Osteocyte (in vitro differentiated cells): ENCODE data around the gene IGF2. TPM values are rescaled to one million over a fixed set of nuclear protein-coding genes. Genes with fewer than 3 reads are reported as not detected.

Experiments used
- DNase-seq: peaks from one replicate; pipeline ENCODE4 v3.0.0; 2021; ENCODE audit warnings: mixed read lengths; ENCODE audit not compliant: unreplicated experiment; ENCODE audit errors: extremely low spot score
- H3K27ac Mint-ChIP-seq: one replicate; pipeline ENCODE4 v1.8.0; 2021; ENCODE audit warnings: mild to moderate bottlenecking, mixed read lengths; ENCODE audit not compliant: unreplicated experiment
- H3K27me3 Mint-ChIP-seq: one replicate; pipeline ENCODE4 v1.8.0; 2021; ENCODE audit warnings: mixed read lengths; ENCODE audit not compliant: unreplicated experiment
- H3K36me3 Mint-ChIP-seq: one replicate; pipeline ENCODE4 v1.8.0; 2021; ENCODE audit warnings: mixed read lengths; ENCODE audit not compliant: unreplicated experiment
- H3K4me1 Mint-ChIP-seq: one replicate; pipeline ENCODE4 v1.8.0; 2021; ENCODE audit warnings: mixed read lengths; ENCODE audit not compliant: unreplicated experiment
- H3K4me3 Mint-ChIP-seq: one replicate; pipeline ENCODE4 v1.8.0; 2021; ENCODE audit warnings: mild to moderate bottlenecking, moderate library complexity, mixed read lengths; ENCODE audit not compliant: unreplicated experiment
- H3K9me3 Mint-ChIP-seq: one replicate; pipeline ENCODE4 v1.8.0; 2021; ENCODE audit warnings: mixed read lengths; ENCODE audit not compliant: unreplicated experiment
- total RNA-seq: library from RNA; stranded (reverse); gene quantifications from 2 replicates; pipeline ENCODE4 v1.2.1, GENCODE V29; 2021
- TF ChIP-seq, protein P1 (sequence below): fragments of 200-600 bp; sonication (generic); IDR thresholded peaks from 2 replicates; pipeline ENCODE4 v1.5.0; 2021; ENCODE audit warnings: antibody characterized with exemption, mild to moderate bottlenecking, moderate library complexity

The IGF2 gene
- total RNA-seq, 1 donor from 2014 or later: 590 TPM

DNA sequence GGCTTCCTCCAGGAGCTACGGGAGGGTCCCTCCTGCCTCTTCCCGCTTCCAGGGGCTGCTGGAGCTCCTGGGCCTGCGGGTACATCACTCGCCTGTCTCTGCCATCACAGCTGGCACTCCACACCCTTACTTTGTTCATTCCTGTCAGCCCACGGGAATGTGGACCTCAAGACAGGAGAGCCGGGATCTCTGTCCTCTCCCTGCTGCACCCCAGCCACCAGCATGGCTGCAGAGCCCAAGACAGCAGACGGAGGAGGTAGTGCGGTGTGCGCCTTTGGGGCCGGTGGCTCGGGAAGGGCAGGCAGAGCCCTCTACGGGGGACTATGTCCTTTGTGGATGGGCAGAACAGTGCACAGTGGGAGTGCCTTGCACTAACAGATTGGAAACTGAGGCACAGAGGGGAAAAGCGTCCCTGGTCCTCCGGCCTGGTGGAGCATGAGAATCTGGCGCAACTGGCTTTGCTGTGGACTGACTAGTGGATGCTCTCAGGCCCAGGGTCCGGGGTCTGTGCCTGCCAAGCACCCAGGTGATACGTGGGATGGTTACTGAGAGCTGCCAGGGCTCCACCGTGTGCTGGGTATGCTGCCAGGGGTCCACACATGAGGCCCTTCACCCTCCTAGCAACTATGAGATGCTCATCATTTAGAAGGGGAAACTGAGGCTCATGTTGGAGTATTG lies 47.3 kb downstream of the IGF2 start:
- Mint-ChIP-seq H3K4me1 (peaks cover 35% of the 10 kb centered on the region), H3K9me3 (no peaks in the 10 kb centered on the region), H3K4me3 (no peak overlapping the region), H3K36me3 (no peaks in the 10 kb centered on the region), H3K27ac (no peak overlapping the region), H3K27me3 (no peaks in the 10 kb centered on the region)
- no peak for DNase-seq
- TF ChIP-seq, protein P1, sequence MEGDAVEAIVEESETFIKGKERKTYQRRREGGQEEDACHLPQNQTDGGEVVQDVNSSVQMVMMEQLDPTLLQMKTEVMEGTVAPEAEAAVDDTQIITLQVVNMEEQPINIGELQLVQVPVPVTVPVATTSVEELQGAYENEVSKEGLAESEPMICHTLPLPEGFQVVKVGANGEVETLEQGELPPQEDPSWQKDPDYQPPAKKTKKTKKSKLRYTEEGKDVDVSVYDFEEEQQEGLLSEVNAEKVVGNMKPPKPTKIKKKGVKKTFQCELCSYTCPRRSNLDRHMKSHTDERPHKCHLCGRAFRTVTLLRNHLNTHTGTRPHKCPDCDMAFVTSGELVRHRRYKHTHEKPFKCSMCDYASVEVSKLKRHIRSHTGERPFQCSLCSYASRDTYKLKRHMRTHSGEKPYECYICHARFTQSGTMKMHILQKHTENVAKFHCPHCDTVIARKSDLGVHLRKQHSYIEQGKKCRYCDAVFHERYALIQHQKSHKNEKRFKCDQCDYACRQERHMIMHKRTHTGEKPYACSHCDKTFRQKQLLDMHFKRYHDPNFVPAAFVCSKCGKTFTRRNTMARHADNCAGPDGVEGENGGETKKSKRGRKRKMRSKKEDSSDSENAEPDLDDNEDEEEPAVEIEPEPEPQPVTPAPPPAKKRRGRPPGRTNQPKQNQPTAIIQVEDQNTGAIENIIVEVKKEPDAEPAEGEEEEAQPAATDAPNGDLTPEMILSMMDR: no peak

DNA sequence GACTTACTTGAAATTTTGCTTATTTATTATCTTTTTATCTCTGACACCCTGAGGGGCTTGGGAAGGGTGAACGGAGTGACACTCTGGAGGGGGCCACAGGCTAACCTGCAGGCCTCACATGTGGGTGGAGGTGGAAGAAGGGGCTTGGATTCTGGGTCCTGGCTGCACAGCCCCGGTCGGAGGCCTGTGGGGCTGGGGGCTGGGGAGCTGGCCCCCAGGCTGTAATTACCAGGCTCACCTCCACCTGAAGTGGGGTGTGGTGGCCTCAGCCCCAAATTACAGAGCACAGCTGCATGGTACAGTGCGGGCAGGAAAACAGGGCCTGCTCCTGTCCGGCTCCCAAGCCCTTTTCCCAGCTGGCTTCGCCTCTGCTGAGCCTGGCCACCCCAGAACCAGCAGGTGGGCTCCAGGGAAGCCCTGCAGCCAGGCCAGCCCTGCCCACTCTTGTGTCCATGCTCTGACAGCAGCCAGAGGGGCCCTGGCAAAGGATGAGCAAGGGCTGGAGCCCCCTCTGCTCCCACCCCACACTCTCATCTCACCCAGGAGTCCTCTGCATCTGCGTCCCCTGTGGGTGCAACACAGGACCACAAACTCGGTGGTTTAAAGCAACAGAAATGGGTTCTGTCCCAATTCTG lies 48.0 kb downstream of the IGF2 start:
- Mint-ChIP-seq H3K4me3 (no peak overlapping the region), H3K36me3 (no peaks in the 10 kb centered on the region), H3K9me3 (no peaks in the 10 kb centered on the region), H3K27me3 (no peaks in the 10 kb centered on the region), H3K4me1 (peaks cover 28% of the 10 kb centered on the region), H3K27ac (no peak overlapping the region)
- no peak for DNase-seq
- TF ChIP-seq, protein P1: no peak

DNA sequence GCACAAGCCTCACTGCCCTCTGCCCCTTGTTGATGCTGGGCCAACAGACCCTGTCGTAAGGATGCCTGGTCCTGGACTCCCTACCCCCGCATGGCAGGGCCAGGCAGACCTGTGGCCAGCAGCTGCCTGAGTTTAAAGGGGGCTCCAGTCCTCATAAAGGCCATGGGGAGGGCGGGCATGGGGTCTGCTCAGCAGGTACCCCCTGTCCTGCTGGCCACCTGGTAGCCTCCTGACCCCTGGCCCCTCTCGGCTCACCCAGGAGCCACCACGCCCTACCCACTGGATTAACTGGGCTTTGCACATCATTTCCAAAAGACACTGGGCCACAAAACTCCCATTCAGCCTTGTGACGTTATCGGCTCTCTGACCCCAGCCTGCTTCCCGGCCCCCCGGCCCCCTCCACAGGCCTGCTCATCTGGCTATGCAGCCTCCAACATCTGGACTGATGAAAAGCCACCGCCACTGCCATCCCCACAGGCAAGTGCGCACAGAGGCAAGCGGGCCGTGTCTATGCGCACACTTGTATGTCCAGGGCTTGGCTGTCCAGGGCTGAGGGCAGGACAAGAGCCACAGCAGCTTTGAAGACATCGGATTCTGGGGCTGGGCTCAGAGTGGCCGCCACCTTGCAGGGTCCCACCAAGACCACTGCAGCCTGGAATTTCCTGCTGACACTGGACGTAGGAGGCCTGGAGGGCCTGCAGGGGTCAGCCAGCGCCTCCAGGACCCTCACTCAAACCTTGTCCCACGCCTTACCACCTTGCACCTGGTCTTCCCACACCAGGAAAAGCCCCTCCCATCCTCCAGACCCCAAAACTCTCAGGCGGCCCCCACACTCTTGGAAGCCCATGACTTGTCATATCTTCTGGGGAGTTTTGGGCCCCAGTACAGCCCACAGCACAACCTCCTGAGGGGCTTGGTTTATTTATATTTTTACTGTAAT lies 48.7 kb downstream of the IGF2 start:
- no peaks in the 10 kb centered on the region for H3K9me3 Mint-ChIP-seq
- H3K4me1 Mint-ChIP-seq: peaks cover 20% of the 10 kb centered on the region
- H3K27me3 Mint-ChIP-seq: no peaks in the 10 kb centered on the region
- DNase-seq: no peak
- TF ChIP-seq, protein P1: no peak
- H3K27ac Mint-ChIP-seq: no peak overlapping the region
- no peak overlapping the region for H3K4me3 Mint-ChIP-seq
- no peaks in the 10 kb centered on the region for H3K36me3 Mint-ChIP-seq

DNA sequence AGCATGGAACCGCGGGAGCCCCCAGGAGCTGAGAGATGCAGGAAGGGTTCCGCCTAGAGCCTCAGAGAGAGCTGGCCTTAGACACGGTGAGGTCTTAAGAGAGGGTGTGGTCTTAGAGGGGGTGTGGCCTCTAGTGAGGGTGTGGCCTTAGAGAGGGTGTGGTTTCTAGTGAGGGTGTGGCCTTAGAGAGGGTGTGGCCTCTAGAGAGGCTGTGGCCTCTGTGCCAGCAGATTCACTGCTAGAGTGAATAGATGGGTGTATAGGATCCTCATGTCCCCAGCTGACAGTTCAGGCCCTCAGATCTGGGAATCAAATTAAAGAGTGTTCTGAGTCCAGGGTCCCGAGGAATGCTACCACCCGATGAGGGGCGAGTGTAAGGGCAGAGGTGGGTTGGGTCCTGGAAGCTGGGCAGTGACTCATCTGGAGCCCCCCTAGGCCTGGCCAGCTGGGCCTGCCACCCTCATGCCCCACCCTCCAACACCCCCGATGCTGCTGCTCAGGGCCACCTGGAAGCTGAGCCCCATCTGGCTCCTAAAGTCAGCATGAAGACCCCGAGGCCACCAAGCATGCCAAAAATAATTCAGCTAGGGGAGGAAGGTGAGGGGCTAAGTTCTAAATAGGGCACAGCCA lies 49.5 kb downstream of the IGF2 start:
- Mint-ChIP-seq H3K27ac (no peak overlapping the region), H3K27me3 (no peaks in the 10 kb centered on the region), H3K4me3 (no peak overlapping the region), H3K9me3 (peaks cover under 1% of the 10 kb centered on the region), H3K36me3 (peaks cover under 1% of the 10 kb centered on the region), H3K4me1 (peaks cover 17% of the 10 kb centered on the region)
- no peak for DNase-seq
- TF ChIP-seq, protein P1: no peak
